Endodermal cell (in vitro differentiated cells): ENCODE measurements around the gene SOX2. TPM values are rescaled to one million over a fixed set of nuclear protein-coding genes. Genes with fewer than 3 reads are reported as not detected.

ENCODE experiments used
- DNase-seq: peaks from one replicate; pipeline ENCODE4 v3.0.0-alpha.2; 2017
- H3K27ac ChIP-seq: 2 replicates; pipeline ENCODE4 v1.5.1; 2013; ENCODE audit warnings: mild to moderate bottlenecking, low read depth, low read length, moderate library complexity
- H3K27me3 ChIP-seq: 2 replicates; pipeline ENCODE4 v1.6.1; 2013; ENCODE audit warnings: mild to moderate bottlenecking, low read length, moderate library complexity; ENCODE audit not compliant: insufficient read depth, control insufficient read depth, poor library complexity, severe bottlenecking
- H3K36me3 ChIP-seq: 2 replicates; pipeline ENCODE4 v1.7.0; 2013; ENCODE audit warnings: mild to moderate bottlenecking, low read length, moderate library complexity; ENCODE audit not compliant: control insufficient read depth, insufficient read depth
- H3K4me1 ChIP-seq: one replicate; pipeline ENCODE4 v1.7.0; 2013; ENCODE audit warnings: low read length; ENCODE audit not compliant: control insufficient read depth, insufficient read depth
- H3K4me3 ChIP-seq: 2 replicates; pipeline ENCODE4 v1.5.1; 2013; ENCODE audit warnings: mild to moderate bottlenecking, low read length, moderate library complexity
- H3K9ac ChIP-seq: 2 replicates; pipeline ENCODE4 v1.6.1; 2013; ENCODE audit warnings: mild to moderate bottlenecking, low read length, moderate library complexity; ENCODE audit not compliant: poor library complexity, severe bottlenecking; ENCODE audit errors: extremely low read depth
- H3K9me3 ChIP-seq: 2 replicates; pipeline ENCODE4 v1.6.1; 2013; ENCODE audit warnings: mild to moderate bottlenecking, low read length, moderate library complexity; ENCODE audit not compliant: control insufficient read depth
- H3K27ac Mint-ChIP-seq: 2 replicates; pipeline ENCODE4 v1.8.0; 2020; ENCODE audit warnings: mixed read lengths
- H3K27me3 Mint-ChIP-seq: 2 replicates; pipeline ENCODE4 v1.8.0; 2021; ENCODE audit warnings: mild to moderate bottlenecking, mixed read lengths; ENCODE audit not compliant: insufficient read depth
- H3K36me3 Mint-ChIP-seq: 2 replicates; pipeline ENCODE4 v1.8.0; 2020; ENCODE audit warnings: low read depth, mixed read lengths
- H3K4me1 Mint-ChIP-seq: 2 replicates; pipeline ENCODE4 v1.8.0; 2020; ENCODE audit warnings: mixed read lengths
- H3K4me3 Mint-ChIP-seq: 2 replicates; pipeline ENCODE4 v1.8.0; 2020; ENCODE audit warnings: mild to moderate bottlenecking, moderate library complexity, mixed read lengths
- H3K9me3 Mint-ChIP-seq: 2 replicates; pipeline ENCODE4 v1.8.0; 2020; ENCODE audit warnings: mild to moderate bottlenecking, mixed read lengths
- CTCF ChIP-seq: fragments of 200-600 bp; sonication (generic); conservative IDR thresholded peaks from 2 replicates; pipeline ENCODE4 v1.5.0; 2021; ENCODE audit warnings: antibody characterized with exemption, mild to moderate bottlenecking
- WGBS, 2 experiments: methylation state at CpG; one replicate each; pipeline versions ENCODE4 v1.1.5 to v1.1.7; 2013; ENCODE audit warnings: missing lambda C conversion rate in 2 of 2, mixed read lengths in 1 of 2; ENCODE audit not compliant: insufficient coverage in 1 of 2, insufficient read length in 1 of 2; 5-methylcytosine and 5-hydroxymethylcytosine counted together
- total RNA-seq, 2 donors: library from RNA; stranded (reverse); fragmentation: NEBNext Ultra II Directional in 1 of 2; extraction: Animal tissue kit (Norgen Biotek cat#: 25700) in 1 of 2; gene quantifications; 2 replicates in 1 of 2; 3 replicates in 1 of 2; pipeline ENCODE4 v1.2.1, GENCODE V29; 2021

SOX2 gene
- total RNA-seq, 2 donors from 2014 or later: 1.8 to 39.5 TPM

GRCh38 chr3:181701096-181701495, 10.6 kb upstream of the SOX2 start:
- no peak for DNase-seq
- no peaks in the 10 kb centered on the region for H3K36me3 ChIP-seq
- WGBS, 2 experiments: 62 to 88% methylated on average over 2 to 4 of the region's 5 CpGs
- H3K27ac ChIP-seq: no peak overlapping the region
- Mint-ChIP-seq H3K4me1 (peaks cover 42% of the 10 kb centered on the region), H3K4me3 (peak overlapping the region; percentile 44), H3K27me3 (peaks cover 65% of the 10 kb centered on the region), H3K9me3 (no peaks in the 10 kb centered on the region), H3K36me3 (no peaks in the 10 kb centered on the region), H3K27ac (no peak overlapping the region)
- H3K9me3 ChIP-seq: no peaks in the 10 kb centered on the region
- H3K4me3 ChIP-seq: no peak overlapping the region
- H3K9ac ChIP-seq: no peak overlapping the region
- no peaks in the 10 kb centered on the region for H3K4me1 ChIP-seq
- peaks cover 78% of the 10 kb centered on the region for H3K27me3 ChIP-seq
- no peak for TF ChIP-seq CTCF

- Histone ChIP-seq H3K4me3 (no peak overlapping the region), H3K9me3 (no peaks in the 10 kb centered on the region), H3K4me1 (peaks cover 5% of the 10 kb centered on the region), H3K27ac (no peak overlapping the region), H3K9ac (no peak overlapping the region), H3K27me3 (peaks cover 64% of the 10 kb centered on the region), H3K36me3 (no peaks in the 10 kb centered on the region)
- DNase-seq: peak; percentile 66
- Mint-ChIP-seq H3K36me3 (no peaks in the 10 kb centered on the region), H3K4me3 (peak overlapping the region; percentile 45), H3K27me3 (peaks cover 44% of the 10 kb centered on the region), H3K27ac (no peak overlapping the region), H3K4me1 (peaks cover 58% of the 10 kb centered on the region), H3K9me3 (no peaks in the 10 kb centered on the region)
- WGBS, 2 experiments: 63 to 89% methylated on average over 38 to 44 of the region's 44 CpGs
- no peak for TF ChIP-seq CTCF
Observed at GRCh38 chr3:181703601-181704420, 7.9 kb upstream of the SOX2 start.

DNA sequence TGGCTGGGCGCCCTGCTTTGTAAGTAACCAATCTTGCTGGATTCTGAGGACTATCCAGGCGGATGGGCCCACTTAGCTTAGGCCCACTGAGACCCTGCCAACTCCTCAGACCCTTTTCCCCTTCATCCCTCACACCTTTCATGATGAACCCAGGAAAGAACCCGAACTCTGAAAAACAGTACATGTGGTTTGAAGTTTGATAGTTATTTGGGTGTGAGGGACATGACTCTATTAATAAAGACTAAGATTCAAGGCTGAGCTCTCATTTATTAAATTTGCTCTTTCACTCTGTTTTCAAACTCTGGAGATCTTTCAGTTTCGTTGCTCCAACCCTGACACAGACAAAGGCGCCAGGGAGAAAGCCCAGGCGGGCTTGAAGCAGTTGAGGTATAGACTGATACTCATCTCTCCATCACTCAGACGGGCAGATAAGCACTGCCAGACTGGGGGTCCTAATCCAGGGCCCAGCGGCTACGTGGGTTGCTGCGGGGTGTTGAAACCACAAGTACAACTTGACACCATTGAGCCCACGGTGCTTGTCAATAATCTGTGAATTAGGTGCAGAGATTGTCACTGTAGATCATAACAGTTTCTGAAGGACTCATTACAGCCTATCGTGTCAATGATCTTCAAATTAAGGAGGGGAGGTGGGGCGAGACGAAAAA, 7.2 kb upstream of the SOX2 start:
- Histone ChIP-seq H3K9me3 (no peaks in the 10 kb centered on the region), H3K27me3 (peaks cover 62% of the 10 kb centered on the region), H3K27ac (no peak overlapping the region), H3K4me3 (no peak overlapping the region), H3K4me1 (peaks cover 5% of the 10 kb centered on the region), H3K36me3 (no peaks in the 10 kb centered on the region), H3K9ac (no peak overlapping the region)
- no peaks in the 10 kb centered on the region for H3K36me3 Mint-ChIP-seq
- peak overlapping the region; percentile 45 for H3K4me3 Mint-ChIP-seq
- H3K9me3 Mint-ChIP-seq: no peaks in the 10 kb centered on the region
- WGBS, 2 experiments: 69 to 78% methylated on average over 12 to 14 of the region's 14 CpGs
- peak; percentile 63 for DNase-seq
- H3K4me1 Mint-ChIP-seq: peaks cover 57% of the 10 kb centered on the region
- H3K27me3 Mint-ChIP-seq: peaks cover 43% of the 10 kb centered on the region
- H3K27ac Mint-ChIP-seq: no peak overlapping the region
- no peak for TF ChIP-seq CTCF
